Measurements from ENCODE around the gene TMA7.
"Not testable (repeated sequence)": the region's sequence is repeated elsewhere in the genome, so short reads cannot be mapped to it uniquely, and the experiment has no call there.

The TMA7 gene

GRCh38 chr3:48437812-48438211 lies 2.2 kb upstream of the TMA7 start:
- no peak for DNase-seq

DNA sequence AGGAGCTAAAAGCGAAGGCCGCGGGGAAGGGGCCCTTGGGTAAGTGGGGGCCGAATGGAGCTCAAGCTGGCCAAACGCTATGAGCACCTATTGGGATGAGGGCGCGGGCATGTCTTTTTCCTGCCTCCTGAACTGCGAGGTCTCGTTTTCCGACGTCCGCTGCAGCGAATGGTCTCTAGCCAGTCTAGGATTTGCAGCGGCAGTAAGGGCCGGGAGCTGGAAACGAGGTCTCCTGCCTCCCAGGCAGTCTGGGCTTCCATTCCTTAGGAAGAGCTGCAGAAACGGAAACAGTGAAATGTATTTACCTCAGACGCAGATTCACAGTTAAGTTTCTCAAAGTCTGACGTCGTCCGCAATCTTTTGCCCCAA lies 517 bp downstream of the TMA7 start:
- DNase-seq = no peak

- DNase-seq = no peak
Observed at GRCh38 chr3:48441940-48442339, 1.9 kb downstream of the TMA7 start.

GRCh38 chr3:48445277-48445882 lies 5.3 kb downstream of the TMA7 start:
- DNase-seq = no peak

DNA sequence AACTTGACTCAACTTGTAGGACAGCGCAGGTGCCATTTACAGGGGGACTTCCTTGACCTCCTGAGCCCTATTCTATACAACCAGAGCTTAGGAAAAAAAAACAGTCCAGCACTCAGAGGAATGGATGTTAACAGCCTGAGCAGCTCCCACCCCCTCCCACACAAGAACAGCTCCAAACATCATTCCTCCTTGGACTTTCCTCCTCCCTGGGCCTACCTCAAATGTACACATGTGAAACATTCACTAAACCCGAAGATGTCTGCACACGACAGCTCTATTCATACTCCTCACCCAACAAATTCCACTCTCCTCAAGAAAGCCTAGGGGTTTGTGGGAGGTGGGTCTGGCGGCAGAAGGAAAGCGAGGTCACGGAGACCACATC lies 6.0 kb downstream of the TMA7 start:
- DNase-seq = no peak

DNA sequence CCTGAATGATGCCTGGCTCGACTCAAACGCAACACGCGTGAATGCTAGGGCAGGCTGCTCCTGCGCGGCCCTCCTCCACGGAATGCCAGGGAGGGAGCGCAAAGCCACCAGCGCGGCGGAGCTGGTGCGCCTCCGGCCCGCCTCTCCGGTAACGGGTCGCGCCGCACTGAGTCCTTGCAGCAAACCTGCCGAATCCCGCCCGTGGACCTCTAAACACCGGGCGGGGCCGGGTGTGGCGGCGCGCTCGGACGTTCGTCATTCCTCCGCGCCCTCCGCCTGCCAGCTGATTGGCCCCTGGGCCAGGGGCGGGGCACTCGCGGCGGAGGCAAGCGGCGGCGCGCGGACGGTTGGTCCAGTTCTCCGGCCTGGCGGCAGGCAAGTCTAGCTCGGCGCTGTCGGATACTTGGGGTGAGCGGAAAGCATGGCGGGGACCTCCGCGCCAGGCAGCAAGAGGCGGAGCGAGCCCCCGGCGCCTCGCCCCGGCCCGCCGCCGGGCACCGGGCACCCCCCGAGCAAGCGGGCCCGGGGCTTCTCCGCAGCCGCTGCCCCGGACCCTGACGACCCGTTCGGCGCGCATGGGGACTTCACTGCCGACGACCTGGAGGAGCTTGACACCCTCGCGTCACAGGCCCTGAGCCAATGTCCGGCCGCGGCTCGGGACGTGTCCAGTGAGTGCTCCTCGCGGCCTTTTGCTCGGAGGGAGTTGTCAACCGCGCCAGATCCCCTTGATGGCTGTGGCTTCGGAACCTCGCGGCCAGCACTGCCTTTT lies 6.6 kb downstream of the TMA7 start, which contains the start of gene ATRIP:
Gene ATRIP (plus strand): TSS at position 313 of the 769 bp plus-strand sequence. CDS start 109 bp downstream, at position 422.
- DNase-seq = peak; percentile 71

DNA sequence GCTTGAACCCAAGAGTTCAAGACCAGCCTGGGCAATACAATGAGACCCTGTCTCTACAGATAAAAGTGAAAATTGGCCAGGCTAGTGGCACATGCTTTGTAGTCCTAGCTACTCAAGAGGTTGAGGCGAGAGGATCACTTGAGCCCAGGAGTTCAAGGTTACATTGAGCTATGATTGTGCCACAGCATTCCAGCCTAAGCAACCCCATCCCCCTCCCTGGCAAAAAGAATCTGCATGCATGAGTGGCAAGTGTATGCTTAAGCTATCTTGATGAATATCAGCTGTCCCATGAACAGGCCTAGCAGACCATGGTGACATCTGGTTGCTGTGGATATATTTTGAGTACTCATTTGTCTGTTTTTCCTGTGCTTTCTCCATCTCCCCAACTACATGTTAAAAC lies 11.2 kb downstream of the TMA7 start:
- no peak for DNase-seq

DNA sequence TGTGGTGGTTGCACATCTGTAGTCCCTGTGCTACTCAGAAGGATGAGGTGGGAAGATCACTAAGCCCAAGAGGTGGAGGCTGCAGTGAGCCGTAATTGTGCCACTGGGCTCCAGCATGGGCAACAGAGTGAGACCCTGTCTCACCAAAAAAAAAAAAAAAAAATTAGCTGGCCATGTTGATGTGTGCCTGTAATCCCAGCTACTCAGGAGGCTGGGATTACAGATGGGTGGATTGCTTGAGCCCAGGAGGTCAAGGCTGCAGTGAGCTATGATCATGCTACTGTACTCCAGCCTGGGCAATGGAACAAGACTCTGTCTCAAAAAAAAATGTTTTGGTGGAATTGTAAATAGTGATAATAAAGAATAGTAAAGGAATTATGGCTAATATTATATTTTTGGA lies 16.4 kb downstream of the TMA7 start:
- DNase-seq = no peak

DNA sequence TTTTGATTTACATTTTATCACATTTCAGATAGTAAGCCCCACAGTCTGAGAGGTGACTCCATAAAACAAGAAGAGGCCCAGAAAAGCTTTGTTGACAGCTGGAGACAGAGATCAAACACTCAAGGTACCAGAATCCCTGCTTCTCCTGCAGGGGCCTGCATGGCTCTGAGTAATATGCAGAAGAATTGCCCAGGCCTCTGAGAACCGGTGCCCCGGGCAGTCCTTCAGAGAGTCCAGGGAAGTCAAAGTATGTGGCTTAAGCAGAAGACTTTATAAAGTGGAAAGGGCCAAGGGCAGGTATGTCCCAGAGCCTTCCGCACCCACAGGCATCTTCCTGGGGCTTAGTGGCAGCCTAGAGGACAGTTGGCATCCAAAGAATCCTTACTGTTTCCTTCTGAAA lies 19.3 kb downstream of the TMA7 start:
- no peak for DNase-seq

DNA sequence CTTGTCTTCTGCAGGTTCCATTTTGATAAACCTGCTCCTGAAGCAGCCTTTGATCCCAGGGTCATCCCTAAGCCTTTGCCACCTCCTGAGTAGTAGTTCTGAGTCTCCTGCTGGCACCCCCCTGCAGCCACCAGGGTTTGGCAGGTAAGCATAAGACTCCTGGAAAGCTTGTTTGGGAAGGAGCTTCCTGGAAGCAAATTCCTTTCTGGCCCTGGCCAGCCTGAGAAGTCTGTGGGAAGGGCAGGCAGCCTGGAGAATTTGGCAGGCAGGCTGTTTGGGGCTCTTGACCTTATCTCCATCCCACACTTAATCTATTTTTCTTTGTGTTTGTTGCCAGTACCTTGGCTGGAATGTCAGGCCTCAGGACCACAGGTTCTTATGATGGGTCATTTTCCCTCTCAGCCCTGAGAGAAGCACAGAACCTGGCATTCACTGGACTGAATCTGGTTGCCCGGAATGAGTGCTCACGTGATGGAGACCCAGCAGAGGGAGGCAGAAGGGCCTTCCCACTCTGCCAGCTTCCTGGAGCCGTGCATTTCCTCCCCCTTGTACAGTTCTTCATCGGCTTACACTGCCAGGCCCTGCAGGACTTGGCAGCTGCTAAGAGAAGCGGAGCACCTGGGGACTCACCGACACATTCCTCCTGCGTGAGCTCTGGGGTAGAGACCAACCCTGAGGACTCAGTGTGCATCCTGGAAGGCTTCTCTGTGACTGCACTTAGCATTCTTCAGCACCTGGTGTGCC lies 19.9 kb downstream of the TMA7 start:
- DNase-seq = no peak

DNA sequence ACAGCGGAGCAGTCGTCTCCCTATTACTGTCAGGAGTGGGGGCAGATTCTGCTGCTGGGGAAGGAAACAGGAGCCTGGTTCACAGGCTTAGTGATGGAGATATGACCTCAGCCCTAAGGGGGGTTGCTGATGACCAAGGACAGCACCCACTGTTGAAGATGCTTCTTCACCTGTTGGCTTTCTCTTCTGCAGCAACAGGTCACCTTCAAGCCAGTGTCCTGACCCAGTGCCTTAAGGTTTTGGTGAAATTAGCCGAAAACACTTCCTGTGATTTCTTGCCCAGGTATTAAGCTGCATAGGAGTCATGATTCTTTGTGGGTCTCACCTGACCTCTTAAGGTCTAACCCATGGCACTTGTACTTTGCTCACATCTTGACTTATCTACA lies 20.5 kb downstream of the TMA7 start:
- no peak for DNase-seq

DNA sequence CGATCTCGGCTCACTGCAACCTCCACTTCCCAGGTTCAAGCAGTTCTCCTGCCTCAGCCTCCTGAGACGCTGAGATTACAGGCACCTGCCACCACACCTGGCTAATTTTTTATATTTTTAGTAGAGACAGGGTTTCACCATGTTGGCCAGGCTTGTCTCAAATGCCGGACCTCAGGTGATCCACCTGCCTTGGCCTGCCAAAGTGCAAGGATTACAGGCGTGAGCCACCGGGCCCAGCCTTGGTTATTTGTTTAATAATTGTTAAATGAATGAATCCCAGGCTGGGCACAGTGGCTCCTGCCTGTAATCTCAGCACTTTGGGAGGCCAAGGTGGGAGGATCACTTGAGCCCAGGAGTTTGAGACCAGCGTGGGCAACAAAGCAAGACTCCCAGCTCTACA lies 21.7 kb downstream of the TMA7 start:
- DNase-seq = not testable (repeated sequence)

DNA sequence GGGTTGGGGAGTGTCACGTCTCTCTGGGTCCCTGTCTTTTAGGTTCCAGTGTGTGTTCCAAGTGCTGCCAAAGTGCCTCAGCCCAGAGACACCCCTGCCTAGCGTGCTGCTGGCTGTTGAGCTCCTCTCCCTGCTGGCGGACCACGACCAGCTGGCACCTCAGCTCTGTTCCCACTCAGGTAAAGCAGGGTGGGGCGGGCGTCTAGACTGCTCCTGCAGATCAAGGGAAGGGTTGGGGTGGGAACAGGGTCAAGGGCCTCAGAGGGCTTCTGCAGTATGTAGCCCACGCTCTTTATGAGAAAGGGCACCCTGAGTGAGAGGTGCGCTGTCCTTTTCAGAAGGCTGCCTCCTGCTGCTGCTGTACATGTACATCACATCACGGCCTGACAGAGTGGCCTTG lies 23.6 kb downstream of the TMA7 start:
- no peak for DNase-seq

GRCh38 chr3:48464713-48465221 lies 24.7 kb downstream of the TMA7 start:
- no peak for DNase-seq

DNA sequence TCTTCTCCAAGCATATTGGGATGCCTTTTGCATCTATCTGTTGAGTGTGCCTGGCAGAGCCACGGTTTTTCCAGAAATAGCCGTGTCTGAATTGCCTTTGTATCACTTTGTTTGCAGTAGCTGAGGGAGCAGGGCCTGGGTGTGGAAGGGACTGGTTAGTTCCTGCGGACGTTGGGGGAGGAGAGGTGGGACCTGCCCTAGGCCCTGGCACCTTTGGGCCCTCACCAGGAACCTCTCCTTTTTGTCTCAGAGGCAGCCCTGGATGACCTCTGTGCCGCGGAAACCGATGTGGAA lies 25.1 kb downstream of the TMA7 start:
- DNase-seq = no peak

DNA sequence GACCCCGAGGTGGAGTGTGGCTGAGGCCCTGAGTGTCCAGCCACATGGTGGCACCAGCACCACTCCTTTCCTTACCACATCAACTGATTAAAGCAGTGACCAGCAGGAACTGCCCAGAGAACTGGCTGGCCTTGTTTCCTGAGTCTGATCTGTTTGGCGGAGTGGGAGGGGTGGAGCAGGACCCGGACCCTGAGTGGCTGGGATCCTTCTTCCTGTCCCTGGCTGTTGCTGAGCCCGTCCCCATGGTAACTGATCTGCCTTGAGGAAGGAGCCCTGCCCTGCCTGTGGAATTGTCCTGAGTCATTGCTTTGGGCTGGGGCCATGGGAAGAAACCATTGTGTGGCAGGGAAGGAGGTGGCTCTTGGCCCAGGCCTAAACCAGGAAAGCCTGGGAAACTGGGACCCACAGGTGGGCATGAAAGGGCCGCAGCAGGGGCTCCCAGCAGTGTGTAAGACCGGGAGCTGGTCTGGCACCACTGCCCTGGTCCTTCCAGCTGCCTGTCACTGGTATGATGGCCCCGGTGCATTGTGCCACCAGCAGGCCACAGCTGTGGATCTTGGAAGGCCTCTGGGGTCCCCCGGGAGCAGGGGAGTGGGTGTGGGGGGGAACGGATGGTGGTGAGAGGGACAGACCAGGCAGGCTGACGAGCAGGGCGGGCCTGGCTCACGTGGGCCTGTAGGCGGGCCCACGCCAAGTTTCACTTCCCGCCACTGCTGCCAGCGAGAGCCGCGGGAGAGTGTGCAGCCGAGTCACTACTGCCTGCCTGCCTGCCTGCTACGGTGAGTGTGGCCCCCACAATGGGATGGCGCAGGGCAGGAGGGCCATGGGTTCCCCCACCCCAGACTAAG lies 25.7 kb downstream of the TMA7 start:
- peak; percentile 20 for DNase-seq

DNA sequence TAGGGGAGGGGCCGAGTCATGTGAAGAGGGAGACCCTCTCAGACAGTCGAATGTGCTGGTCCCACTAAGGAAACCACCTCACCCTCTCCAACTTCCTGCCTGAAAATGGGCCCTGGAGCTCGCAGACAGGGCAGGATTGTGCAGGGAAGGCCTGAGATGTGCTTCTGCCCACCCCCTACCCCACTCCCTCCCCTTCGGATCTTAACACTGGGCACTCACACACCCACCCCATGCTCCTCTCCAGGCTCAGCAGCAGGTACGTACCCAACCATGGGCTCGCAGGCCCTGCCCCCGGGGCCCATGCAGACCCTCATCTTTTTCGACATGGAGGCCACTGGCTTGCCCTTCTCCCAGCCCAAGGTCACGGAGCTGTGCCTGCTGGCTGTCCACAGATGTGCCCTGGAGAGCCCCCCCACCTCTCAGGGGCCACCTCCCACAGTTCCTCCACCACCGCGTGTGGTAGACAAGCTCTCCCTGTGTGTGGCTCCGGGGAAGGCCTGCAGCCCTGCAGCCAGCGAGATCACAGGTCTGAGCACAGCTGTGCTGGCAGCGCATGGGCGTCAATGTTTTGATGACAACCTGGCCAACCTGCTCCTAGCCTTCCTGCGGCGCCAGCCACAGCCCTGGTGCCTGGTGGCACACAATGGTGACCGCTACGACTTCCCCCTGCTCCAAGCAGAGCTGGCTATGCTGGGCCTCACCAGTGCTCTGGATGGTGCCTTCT lies 26.5 kb downstream of the TMA7 start:
- no peak for DNase-seq

DNA sequence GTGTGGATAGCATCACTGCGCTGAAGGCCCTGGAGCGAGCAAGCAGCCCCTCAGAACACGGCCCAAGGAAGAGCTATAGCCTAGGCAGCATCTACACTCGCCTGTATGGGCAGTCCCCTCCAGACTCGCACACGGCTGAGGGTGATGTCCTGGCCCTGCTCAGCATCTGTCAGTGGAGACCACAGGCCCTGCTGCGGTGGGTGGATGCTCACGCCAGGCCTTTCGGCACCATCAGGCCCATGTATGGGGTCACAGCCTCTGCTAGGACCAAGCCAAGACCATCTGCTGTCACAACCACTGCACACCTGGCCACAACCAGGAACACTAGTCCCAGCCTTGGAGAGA lies 27.0 kb downstream of the TMA7 start:
- no peak for DNase-seq

DNA sequence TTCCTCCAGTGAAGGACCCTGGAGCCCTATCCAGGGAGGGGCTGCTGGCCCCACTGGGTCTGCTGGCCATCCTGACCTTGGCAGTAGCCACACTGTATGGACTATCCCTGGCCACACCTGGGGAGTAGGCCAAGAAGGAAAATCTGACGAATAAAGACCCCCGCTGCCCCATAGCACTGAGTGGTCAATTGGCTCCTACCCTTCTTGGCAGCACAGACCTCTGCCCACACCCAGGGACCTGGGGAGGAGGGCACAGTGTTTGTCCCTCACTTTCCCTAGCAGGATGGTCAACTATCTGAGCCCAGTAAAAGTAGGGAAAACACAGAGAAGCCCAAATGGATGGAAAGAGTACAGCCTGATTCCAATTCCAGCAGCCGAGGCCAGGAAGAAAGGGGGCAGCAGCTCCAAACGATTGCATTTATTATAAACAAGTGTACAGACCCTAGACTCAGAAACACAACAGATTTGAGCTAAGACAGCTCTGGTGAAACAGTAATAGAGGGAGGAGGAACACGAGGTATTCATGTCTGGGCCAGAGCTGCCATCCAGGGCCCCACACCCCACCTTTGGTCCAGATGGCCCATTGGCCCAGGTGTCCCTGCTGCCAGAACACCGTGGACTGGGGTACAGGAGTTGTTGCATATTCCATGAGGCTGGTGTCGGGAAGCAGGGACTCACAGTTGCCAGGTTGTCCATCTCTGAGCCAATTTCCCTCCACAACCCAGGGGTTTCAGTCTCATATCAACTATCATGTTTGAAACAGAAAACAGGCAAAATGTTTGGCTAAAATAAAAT lies 27.6 kb downstream of the TMA7 start:
- DNase-seq = no peak

DNA sequence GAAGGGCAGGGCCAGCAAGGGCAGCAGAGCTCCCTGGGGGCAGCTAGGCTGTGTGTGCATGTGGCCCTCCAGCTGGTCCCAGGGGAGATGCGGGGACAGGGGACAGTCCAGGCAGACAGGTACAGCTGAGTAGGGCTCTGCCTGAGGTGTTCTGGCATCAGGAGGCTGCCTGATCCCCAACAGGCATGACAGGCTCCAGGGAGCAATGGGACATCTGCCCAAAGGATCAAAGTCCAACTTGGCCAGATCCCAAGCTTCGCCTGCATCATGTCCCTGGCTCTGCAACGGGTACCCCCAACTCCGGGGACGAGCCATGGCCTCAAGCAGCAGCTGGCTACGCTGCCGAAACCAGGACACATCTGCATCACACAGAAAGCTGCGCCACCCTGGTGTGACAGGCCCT lies 28.3 kb downstream of the TMA7 start:
- no peak for DNase-seq

- no peak for DNase-seq
Observed at GRCh38 chr3:48469046-48469915, 29.2 kb downstream of the TMA7 start.
